Activated CD4-positive, alpha-beta T cell treated with anti-CD3 and anti-CD28 coated beads, Interleukin-2, amount 10 ng/mL, durations not matched to agents 7 days and 5 days (primary cell): Measurements from ENCODE around the gene RPS27L. TPM values are rescaled to one million over a fixed set of nuclear protein-coding genes. Genes with fewer than 3 reads are reported as not detected.
A peak's percentile ranks its signal among the peaks of the same experiment; 100 is the strongest.

ENCODE experiments used
- CTCF ChIA-PET: fragments of 350-600 bp; sonication (Branson Sonifier 250); formaldehyde crosslinking; loops from one replicate; lab custom pipeline; 2021; ENCODE audit warnings: antibody characterized with exemption; lab: Charles Lee
- POLR2A ChIA-PET: fragments of 350-600 bp; sonication (Branson Sonifier 250); formaldehyde crosslinking; loops from one replicate; lab custom pipeline; 2021; ENCODE audit warnings: antibody characterized with exemption; lab: Charles Lee
- DNase-seq: peaks from one replicate; pipeline ENCODE4 v3.0.0-alpha.2; 2020
- H3K27ac Mint-ChIP-seq: one replicate; pipeline ENCODE4 v1.8.0; 2021; ENCODE audit warnings: mild to moderate bottlenecking, moderate library complexity, mixed read lengths
- H3K27me3 Mint-ChIP-seq: one replicate; pipeline ENCODE4 v1.8.0; 2021; ENCODE audit warnings: mixed read lengths
- H3K36me3 Mint-ChIP-seq: one replicate; pipeline ENCODE4 v1.8.0; 2021; ENCODE audit warnings: low read depth, mixed read lengths
- H3K4me1 Mint-ChIP-seq: one replicate; pipeline ENCODE4 v1.8.0; 2021; ENCODE audit warnings: mixed read lengths
- H3K4me3 Mint-ChIP-seq: one replicate; pipeline ENCODE4 v1.8.0; 2021; ENCODE audit warnings: mild to moderate bottlenecking, moderate library complexity, mixed read lengths
- H3K9me3 Mint-ChIP-seq: one replicate; pipeline ENCODE4 v1.8.0; 2021; ENCODE audit warnings: mixed read lengths
- total RNA-seq, 2 experiments: library from RNA; stranded (reverse); gene quantifications; one replicate each; pipeline ENCODE4 v1.2.3, GENCODE V29; 2021

Gene RPS27L
- total RNA-seq, 2 experiments from 2014 or later, result 219 to 226 TPM

- peak overlapping the region; percentile 98 for H3K27ac Mint-ChIP-seq
- no peak for DNase-seq
- no peaks in the 10 kb centered on the region for H3K27me3 Mint-ChIP-seq
- ChIA-PET CTCF (interaction anchor here (0.7 to 2.2 kb wide), 3 partner anchors 10 to 36 kb away, joined by 3 to 6 read pairs (median 6); no protein-coding TSS in a partner anchor), POLR2A (interaction anchor here (1.3 kb wide), 1 partner anchor 36 kb away, joined by 7 read pairs; no protein-coding TSS in a partner anchor)
- H3K36me3 Mint-ChIP-seq, result peaks cover 38% of the 10 kb centered on the region
- peaks cover 4% of the 10 kb centered on the region for H3K9me3 Mint-ChIP-seq
- H3K4me1 Mint-ChIP-seq, result peaks cover 32% of the 10 kb centered on the region
- H3K4me3 Mint-ChIP-seq, result peak overlapping the region; percentile 95
Observed at GRCh38 chr15:63156086-63156710, 1.1 kb downstream of the RPS27L start.

- Mint-ChIP-seq H3K9me3 (peaks cover 4% of the 10 kb centered on the region), H3K27me3 (no peaks in the 10 kb centered on the region), H3K27ac (no peak overlapping the region), H3K36me3 (peaks cover 40% of the 10 kb centered on the region), H3K4me1 (peaks cover 32% of the 10 kb centered on the region), H3K4me3 (peak overlapping the region; percentile 95)
- ChIA-PET CTCF (interaction anchor here (0.7 to 2.2 kb wide), 2 partner anchors 11 to 29 kb away, joined by 3 to 6 read pairs; no protein-coding TSS in a partner anchor), POLR2A (no interaction called here)
- DNase-seq, result no peak
Observed at GRCh38 chr15:63155486-63155885, 1.8 kb downstream of the RPS27L start.

GRCh38 chr15:63151665-63152064 is 5.6 kb downstream of the RPS27L start:
- DNase-seq, result no peak
- CTCF ChIA-PET, result no interaction called here
- POLR2A ChIA-PET, result no interaction called here
- H3K27me3 Mint-ChIP-seq, result no peaks in the 10 kb centered on the region
- no peak overlapping the region for H3K27ac Mint-ChIP-seq
- peaks cover 29% of the 10 kb centered on the region for H3K4me1 Mint-ChIP-seq
- no peak overlapping the region for H3K4me3 Mint-ChIP-seq
- H3K36me3 Mint-ChIP-seq, result peaks cover 51% of the 10 kb centered on the region
- H3K9me3 Mint-ChIP-seq, result peaks cover 2% of the 10 kb centered on the region

GRCh38 chr15:63146684-63147083 is 10.6 kb downstream of the RPS27L start:
- H3K27me3 Mint-ChIP-seq, result no peaks in the 10 kb centered on the region
- H3K4me3 Mint-ChIP-seq, result no peak overlapping the region
- H3K36me3 Mint-ChIP-seq, result peaks cover 45% of the 10 kb centered on the region
- H3K9me3 Mint-ChIP-seq, result peaks cover 2% of the 10 kb centered on the region
- H3K27ac Mint-ChIP-seq, result no peak overlapping the region
- H3K4me1 Mint-ChIP-seq, result peaks cover 3% of the 10 kb centered on the region
- DNase-seq, result no peak
- ChIA-PET POLR2A (no interaction called here), CTCF (interaction anchor here (1.0 to 2.7 kb wide), 4 partner anchors 9 to 28 kb away, joined by 3 to 7 read pairs (median 4); partner anchors contain the start of gene RPS27L)

GRCh38 chr15:63145426-63145825 is 11.9 kb downstream of the RPS27L start:
- Mint-ChIP-seq H3K9me3 (no peaks in the 10 kb centered on the region), H3K4me1 (no peaks in the 10 kb centered on the region), H3K27me3 (no peaks in the 10 kb centered on the region), H3K4me3 (no peak overlapping the region), H3K27ac (no peak overlapping the region), H3K36me3 (peaks cover 44% of the 10 kb centered on the region)
- ChIA-PET POLR2A (no interaction called here), CTCF (no interaction called here)
- no peak for DNase-seq

- no peak for DNase-seq
- ChIA-PET POLR2A (no interaction called here), CTCF (no interaction called here)
- H3K36me3 Mint-ChIP-seq, result peaks cover 29% of the 10 kb centered on the region
- H3K4me1 Mint-ChIP-seq, result peaks cover 2% of the 10 kb centered on the region
- no peaks in the 10 kb centered on the region for H3K9me3 Mint-ChIP-seq
- H3K4me3 Mint-ChIP-seq, result no peak overlapping the region
- H3K27ac Mint-ChIP-seq, result no peak overlapping the region
- H3K27me3 Mint-ChIP-seq, result no peaks in the 10 kb centered on the region
Observed at GRCh38 chr15:63140936-63141335, 16.3 kb downstream of the RPS27L start.

GRCh38 chr15:63136742-63137141 is 20.5 kb downstream of the RPS27L start:
- no peak overlapping the region for H3K4me3 Mint-ChIP-seq

GRCh38 chr15:63135804-63136203 is 21.5 kb downstream of the RPS27L start:
- Mint-ChIP-seq H3K4me3 (no peak overlapping the region), H3K9me3 (no peaks in the 10 kb centered on the region), H3K36me3 (peaks cover 3% of the 10 kb centered on the region), H3K27me3 (no peaks in the 10 kb centered on the region), H3K4me1 (peaks cover 2% of the 10 kb centered on the region), H3K27ac (no peak overlapping the region)
- ChIA-PET CTCF (interaction anchor here (0.7 to 0.9 kb wide), 3 partner anchors 110 to 277 kb away, joined by 3 read pairs; no protein-coding TSS in a partner anchor), POLR2A (no interaction called here)
- DNase-seq, result no peak

More at GRCh38 chr15:63136742-63137141, 20.5 kb downstream of the RPS27L start:
- POLR2A ChIA-PET, result no interaction called here
- CTCF ChIA-PET, result interaction anchor here (1.6 kb wide), 1 partner anchor 11 kb away, joined by 4 read pairs; no protein-coding TSS in a partner anchor
- Mint-ChIP-seq H3K9me3 (no peaks in the 10 kb centered on the region), H3K27me3 (no peaks in the 10 kb centered on the region), H3K4me1 (peaks cover 2% of the 10 kb centered on the region), H3K27ac (no peak overlapping the region), H3K36me3 (peaks cover 8% of the 10 kb centered on the region)
- DNase-seq, result no peak

- DNase-seq, result no peak
- H3K9me3 Mint-ChIP-seq, result no peaks in the 10 kb centered on the region
- no peaks in the 10 kb centered on the region for H3K27me3 Mint-ChIP-seq
- POLR2A ChIA-PET, result no interaction called here
- H3K4me1 Mint-ChIP-seq, result peaks cover 2% of the 10 kb centered on the region
- CTCF ChIA-PET, result interaction anchor here (0.7 to 0.9 kb wide), 3 partner anchors 110 to 278 kb away, joined by 3 read pairs; no protein-coding TSS in a partner anchor
- no peak overlapping the region for H3K27ac Mint-ChIP-seq
- H3K36me3 Mint-ChIP-seq, result peaks cover 3% of the 10 kb centered on the region
- no peak overlapping the region for H3K4me3 Mint-ChIP-seq
Observed at GRCh38 chr15:63135281-63135680, 22.0 kb downstream of the RPS27L start.

GRCh38 chr15:63134245-63134985 is 22.9 kb downstream of the RPS27L start:
- H3K4me3 Mint-ChIP-seq, result no peak overlapping the region
- H3K9me3 Mint-ChIP-seq, result no peaks in the 10 kb centered on the region
- POLR2A ChIA-PET, result no interaction called here
- H3K27me3 Mint-ChIP-seq, result no peaks in the 10 kb centered on the region
- no peak for DNase-seq
- peaks cover 3% of the 10 kb centered on the region for H3K36me3 Mint-ChIP-seq
- H3K27ac Mint-ChIP-seq, result no peak overlapping the region
- CTCF ChIA-PET, result interaction anchor here (0.7 to 1.0 kb wide), 2 partner anchors 14 to 23 kb away, joined by 3 read pairs; partner anchors contain the start of gene RPS27L
- peaks cover 2% of the 10 kb centered on the region for H3K4me1 Mint-ChIP-seq

GRCh38 chr15:63133786-63134185 is 23.5 kb downstream of the RPS27L start:
- no peak overlapping the region for H3K4me3 Mint-ChIP-seq
- no peaks in the 10 kb centered on the region for H3K27me3 Mint-ChIP-seq
- POLR2A ChIA-PET, result no interaction called here
- no peak overlapping the region for H3K27ac Mint-ChIP-seq
- H3K9me3 Mint-ChIP-seq, result no peaks in the 10 kb centered on the region
- DNase-seq, result no peak
- CTCF ChIA-PET, result interaction anchor here (0.7 to 1.0 kb wide), 2 partner anchors 15 to 23 kb away, joined by 3 read pairs; partner anchors contain the start of gene RPS27L
- peaks cover 3% of the 10 kb centered on the region for H3K36me3 Mint-ChIP-seq
- peaks cover 2% of the 10 kb centered on the region for H3K4me1 Mint-ChIP-seq

GRCh38 chr15:63126726-63127125 is 30.6 kb downstream of the RPS27L start:
- no peak for DNase-seq
- Mint-ChIP-seq H3K36me3 (peaks cover 6% of the 10 kb centered on the region), H3K9me3 (no peaks in the 10 kb centered on the region), H3K27ac (no peak overlapping the region), H3K4me3 (no peak overlapping the region), H3K27me3 (no peaks in the 10 kb centered on the region), H3K4me1 (peaks cover 9% of the 10 kb centered on the region)
- POLR2A ChIA-PET, result no interaction called here
- CTCF ChIA-PET, result interaction anchor here (1.4 kb wide), 1 partner anchor 26 kb away, joined by 3 read pairs; no protein-coding TSS in a partner anchor

GRCh38 chr15:63124506-63124905 is 32.8 kb downstream of the RPS27L start:
- Mint-ChIP-seq H3K9me3 (peaks cover 16% of the 10 kb centered on the region), H3K27ac (no peak overlapping the region), H3K4me1 (peaks cover 15% of the 10 kb centered on the region), H3K36me3 (peaks cover 18% of the 10 kb centered on the region), H3K27me3 (peaks cover 2% of the 10 kb centered on the region), H3K4me3 (no peak overlapping the region)
- CTCF ChIA-PET, result no interaction called here
- DNase-seq, result no peak
- POLR2A ChIA-PET, result no interaction called here
